NCI-H146 (cell line): ENCODE measurements around the gene TTC12.

Experiments
- DNase-seq: peaks from one replicate; lab custom pipeline; 2025; lab: John Stamatoyannopoulos, UW

Gene TTC12

DNA sequence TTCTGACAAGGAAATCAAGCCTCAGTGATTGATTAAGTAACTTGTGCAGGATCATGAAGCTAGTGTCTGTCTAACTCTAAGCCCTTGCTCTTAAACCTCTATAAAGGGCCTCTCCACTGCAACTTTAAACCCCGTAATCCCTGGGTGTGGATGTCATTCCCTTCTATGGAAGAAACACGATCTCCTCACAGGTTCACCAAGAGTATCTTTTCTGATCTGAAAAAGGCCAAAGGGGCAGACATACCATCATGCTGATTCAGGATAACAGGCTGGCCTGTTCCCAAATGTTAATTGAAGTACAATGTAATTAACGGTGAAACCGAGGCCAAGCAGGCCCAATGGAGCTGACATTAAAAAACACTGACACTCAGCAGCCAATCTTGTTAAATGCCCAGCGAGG, 17.1 kb downstream of the TTC12 start:
- DNase-seq = no peak

DNA sequence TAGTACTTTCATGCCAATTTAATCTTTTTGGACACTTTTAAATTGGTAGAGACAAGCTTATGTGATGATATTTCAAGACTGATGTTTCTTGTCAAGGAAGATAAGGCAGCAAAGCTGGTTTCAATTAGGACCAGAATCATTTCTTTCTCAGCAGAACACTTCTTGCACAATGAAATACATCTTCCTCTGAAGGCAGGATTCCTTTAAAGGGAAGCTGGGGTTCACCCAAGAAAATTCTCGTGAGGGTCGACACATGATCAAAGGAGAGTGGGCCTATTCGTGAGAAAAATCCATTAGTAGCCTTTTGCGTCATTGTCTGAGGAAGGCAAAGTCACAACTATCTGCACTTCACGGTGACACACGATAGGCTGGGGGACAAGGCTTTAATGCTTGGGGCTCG, 17.6 kb downstream of the TTC12 start:
- no peak for DNase-seq

DNA sequence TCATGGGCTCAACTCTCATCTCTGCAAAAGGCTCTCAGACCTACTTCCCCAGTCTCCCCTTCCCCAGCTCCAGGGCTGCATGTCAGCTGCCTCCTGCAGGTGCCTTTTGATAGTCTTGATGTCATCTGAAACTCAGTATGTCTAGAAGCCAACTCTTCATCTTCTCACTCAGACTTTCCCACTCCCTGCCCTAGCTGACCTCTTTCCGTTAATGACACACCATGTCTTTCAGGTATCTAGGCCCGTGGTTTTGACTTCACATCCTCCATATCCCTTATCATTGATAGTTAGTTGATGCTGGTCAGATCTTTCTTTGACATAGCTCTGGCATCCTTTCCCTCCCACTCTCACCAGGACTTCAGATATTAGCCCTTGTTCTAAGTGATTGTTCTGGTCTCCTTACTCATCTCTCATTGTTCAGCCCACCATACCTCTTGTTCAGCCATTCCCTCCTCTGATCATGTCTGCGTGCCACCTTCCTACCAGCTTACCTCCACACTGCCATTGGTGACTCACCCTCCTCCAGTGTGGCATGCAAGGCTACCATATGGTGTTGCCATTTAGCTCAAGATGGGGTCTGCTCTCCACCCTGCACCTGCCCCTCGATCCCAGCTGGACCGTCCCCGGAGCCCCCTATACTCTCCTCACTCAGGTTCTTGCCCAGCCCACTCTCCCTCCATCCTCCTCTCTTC, 18.4 kb downstream of the TTC12 start:
- DNase-seq = no peak

DNA sequence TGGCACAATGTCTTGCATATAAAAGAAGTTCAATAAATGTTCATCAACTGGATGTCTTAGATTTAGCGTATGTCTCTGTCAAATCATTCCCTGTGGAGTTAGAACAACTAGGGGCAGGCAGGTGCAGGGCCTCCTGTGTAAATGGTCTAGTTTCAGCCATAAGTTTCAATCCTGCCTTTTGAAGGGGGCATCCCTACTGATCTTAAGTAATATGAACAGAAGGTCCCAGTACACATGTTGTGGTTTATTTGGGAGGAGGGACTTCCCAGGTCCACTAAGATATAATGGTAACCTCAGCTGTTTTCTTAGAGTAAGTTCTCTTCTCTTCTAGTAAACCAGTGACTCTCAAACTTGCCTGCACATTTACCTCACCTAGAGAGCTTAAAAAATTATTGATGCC, 19.8 kb downstream of the TTC12 start:
- no peak for DNase-seq

DNA sequence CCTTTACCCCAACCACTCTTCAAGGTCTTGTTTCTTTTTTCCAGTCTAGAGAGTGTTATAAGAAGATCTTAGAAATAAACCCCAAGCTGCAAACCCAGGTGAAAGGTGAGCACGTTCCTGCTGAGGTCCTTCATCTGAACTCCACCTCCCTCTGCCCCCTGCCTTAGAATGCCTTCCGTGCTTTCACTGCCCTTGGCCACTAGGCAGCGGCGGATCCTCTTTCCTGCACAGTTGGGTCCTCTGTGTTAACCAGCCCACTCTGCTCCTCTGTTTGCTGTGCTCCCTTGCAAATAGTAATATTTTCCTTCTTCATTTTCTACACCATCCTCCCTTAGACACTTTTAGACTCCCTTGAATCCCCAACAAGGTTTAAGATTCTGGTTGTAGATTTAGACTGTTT, 24.3 kb downstream of the TTC12 start:
- peak; percentile 7 for DNase-seq

DNA sequence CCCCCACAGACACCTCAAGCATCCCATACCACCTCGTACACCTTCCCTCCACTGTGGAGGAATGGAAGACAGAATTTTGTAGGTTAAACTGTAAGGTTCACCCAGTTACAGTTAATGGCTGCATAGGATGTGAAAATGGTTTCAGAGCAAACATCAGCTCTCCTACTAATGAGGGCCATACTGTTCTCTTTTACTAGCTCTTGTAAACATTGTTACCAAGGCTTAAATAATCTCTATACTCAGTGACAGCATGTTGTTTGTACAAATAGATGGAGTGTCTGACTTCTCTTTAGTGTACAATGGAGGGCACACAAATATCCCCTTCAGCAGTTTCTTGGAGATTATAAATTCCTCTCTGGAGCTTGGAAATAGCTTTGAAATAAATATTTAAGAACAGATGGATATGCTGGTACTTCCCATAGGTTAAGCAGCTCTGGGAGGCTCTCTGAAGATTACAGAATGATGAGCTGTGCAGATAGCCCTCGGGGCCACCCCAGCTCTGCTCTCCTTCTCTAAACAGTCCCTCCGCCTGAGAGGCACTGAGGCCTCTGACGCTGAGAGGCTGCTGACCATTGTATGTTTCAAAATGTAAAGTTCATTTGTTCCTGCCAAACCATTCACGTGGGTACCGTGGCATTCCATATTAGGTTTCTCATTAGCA, 25.7 kb downstream of the TTC12 start:
- DNase-seq = peak; percentile 6

DNA sequence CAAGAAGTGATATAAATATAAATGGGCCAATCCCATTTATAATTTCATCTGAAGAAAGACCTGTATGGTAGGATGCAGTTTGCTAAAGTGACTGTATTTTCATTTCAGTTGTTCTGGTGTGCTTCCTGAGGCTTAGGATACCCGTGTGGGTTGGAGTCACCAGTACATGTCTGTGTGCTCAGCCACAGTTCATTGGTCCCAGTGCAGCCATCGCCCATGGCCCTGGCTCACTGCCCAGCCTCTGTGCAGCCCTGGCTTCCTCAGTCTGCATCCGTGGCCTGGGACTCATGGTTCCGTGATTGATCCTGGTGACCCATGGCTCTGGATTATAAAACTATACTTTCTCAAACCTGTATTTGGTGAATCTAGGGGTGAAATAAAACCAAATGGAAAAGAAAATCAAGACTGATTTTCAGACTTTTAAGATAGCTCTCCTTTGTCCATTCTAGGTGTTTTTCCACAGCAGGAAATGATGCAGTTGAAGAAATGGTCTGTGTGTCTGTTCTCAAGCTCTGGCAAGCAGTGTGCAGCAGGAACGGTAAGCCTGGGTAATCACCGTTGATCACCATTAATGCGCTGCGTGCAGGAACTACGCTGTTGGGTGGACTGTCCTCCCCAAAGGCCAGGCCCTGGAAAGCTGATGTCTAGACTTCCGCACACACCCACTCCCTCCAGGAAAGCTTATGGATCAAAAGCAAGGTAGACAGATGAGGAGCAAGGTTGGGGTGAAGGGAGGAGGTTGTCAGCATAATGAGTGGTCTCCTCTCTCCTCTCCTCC, 27.2 kb downstream of the TTC12 start:
- no peak for DNase-seq

DNA sequence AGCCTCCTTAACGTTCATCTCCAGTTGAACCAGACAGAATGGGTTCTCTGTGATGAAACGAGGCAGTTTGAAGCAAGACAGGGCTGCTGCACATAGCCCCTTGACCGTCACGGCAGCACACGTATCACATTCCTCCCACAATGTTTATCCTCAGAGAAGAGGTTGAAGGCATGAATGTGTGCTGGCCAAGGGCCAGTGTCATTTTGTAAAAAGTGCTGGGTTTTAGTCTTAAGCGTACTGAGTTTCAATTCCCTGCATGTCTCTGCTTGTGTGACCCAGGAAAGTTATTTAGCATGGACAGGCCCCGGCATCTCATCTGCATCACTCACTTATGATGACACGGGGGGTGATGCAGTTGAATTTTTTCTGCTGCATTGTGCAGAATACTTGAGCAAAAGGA, 31.6 kb downstream of the TTC12 start:
- DNase-seq = no peak

DNA sequence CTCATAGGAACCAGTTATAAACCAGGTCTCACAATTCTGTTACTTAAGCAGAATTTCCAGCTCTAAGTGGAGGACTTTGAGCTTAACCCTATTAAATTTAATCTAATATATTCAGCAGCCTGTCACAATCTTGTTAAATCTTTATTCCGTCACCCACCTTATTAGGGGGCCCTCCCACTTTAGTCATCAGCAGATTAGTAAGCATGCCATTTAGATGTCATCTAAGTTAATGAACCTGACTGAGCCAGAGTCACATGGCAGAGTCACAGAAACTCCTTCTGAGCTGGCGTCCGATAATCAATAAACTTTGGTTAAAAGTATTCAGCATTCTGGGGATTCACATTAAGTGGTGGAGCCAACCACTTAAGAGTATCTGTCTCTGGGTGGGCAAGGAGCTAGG, 35.1 kb downstream of the TTC12 start:
- DNase-seq = no peak

DNA sequence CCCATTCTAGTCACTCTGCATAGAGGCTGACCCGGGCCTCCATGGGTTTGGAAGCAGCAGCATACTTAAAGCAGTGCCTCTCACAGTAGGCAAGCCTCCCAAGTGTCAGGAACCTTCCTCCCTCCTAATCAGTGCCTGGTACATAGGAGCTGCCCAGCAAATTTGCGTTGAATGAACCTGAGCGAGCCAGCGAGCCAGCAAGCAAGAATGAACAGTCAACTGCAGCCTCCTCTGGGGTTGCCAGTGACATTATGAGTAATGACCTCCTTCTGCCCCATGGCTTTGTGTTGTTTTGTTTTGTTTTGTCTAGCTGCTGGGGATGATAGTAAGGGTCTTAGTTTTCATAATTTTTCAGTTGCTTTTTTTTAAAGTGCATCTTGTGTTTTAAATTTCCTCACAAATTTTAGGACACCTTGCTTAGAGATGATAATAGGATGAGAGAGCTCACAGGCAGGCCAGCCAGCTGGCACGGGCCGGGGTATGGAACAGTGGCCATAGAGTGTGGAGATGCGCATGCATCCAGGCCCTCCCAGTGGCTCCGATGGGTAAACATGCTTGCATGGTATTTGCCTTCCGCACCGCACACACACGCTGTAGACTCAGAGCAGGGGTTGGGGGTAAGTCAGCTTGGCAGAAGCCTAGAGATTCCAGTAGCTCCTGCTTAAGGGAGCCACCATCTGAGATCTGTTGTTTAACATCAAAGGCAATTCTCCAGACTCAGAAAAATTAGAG, 36.1 kb downstream of the TTC12 start:
- peak; percentile 68 for DNase-seq

DNA sequence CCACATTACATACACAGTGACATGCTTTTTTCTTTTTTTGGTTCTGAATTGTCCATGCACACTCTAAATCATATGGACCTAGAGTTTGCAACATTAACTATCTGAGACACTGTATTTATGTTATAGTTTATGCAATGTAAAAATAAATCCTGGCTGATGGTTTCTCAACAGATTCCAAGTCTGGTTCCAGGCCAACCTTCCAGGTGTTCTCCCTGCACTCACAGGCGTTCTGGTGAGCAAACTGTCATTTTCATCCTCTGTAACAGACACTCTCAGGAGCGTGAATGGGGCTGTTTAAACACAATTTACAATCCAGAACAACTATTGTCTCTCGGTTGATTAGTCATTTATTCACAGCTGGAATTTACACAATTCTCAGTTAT, 36.7 kb downstream of the TTC12 start:
- peak; percentile 92 for DNase-seq

DNA sequence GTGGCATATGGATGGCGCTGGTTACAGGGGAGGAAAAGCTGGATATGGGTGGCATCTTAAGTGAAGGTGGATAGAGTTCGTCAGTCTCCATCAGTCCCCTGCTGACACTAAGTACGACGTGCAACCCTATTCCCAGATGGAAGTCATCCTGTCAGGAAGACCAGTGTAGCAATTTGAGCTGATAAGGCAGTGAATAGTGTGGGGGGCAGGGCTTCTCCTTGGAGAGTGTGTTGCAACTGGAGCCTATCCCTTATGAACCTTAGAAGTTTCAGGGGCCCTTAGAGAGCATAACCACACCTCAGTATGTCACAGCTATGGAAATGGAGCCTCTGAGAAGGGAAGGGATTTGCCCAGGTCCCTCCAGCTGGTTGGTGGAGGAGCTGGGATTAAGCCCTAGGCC, 37.1 kb downstream of the TTC12 start:
- no peak for DNase-seq

DNA sequence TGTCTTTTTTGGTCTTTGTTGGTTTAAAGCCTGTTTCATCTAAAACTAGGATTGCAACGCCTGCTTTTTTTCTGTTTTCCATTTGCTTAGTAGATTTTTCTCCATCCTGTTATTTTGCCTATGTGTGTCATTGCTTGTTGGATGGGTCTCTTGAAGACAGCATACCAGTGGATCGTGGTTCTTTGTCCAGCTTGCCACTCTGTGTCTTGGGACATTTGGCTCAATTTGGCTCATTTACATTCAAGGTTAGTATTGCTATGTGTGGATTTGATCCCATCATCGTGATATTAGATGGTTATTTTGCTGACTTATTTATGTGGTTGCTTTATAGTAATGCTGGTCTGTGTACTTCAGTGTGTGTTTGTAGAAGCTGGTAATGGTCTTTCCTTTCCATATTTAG, 41.8 kb downstream of the TTC12 start:
- no peak for DNase-seq

DNA sequence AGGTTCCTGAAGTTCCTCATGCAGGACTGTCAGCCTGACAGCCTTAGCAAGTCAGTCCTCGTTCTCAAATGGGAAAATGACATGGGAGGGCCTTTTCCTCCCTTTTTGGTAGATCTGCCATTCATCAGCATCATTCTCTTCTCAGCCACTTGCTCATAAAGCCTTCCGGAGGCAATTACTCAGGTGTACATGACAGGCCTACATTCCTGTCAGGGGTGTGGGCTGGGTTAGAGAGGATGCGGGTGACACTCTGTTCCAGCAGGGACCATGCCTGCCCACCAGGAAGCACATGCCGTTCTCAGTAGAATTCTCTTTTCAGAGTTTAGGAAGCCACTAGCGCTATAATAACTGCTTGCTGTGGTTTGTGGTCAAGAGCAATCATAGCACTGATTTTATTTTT, 49.0 kb downstream of the TTC12 start:
- no peak for DNase-seq

DNA sequence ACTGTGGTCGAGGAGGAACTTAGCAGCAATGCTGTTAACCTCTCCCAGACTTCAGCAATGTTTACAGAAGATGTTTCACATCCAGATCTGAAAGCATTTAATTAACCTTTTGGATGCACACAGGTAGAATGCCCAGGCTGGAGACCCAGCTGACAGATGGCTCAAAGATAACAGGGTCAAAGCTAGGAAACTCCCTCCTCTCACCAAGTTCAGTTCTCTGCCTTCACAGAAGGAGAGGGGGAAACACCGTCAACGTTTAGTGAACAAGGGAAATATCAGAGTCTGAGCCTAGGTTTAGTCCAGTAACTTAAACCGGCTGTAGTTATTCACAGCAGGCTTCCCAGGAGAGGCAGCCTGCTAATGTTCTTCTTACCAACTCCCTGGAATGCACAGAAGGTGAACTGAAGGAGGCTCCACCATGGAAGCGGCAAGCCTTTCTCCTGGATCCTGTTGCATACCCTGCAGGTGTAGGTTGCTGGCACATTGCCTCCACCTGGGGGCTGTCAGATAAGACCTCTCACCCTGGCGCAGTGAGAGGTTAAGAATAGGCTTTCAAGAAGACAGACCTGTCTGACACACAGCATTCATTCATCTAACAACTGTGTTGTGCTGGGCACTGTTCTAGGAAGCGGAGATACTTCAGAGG, 49.7 kb downstream of the TTC12 start:
- DNase-seq = no peak

DNA sequence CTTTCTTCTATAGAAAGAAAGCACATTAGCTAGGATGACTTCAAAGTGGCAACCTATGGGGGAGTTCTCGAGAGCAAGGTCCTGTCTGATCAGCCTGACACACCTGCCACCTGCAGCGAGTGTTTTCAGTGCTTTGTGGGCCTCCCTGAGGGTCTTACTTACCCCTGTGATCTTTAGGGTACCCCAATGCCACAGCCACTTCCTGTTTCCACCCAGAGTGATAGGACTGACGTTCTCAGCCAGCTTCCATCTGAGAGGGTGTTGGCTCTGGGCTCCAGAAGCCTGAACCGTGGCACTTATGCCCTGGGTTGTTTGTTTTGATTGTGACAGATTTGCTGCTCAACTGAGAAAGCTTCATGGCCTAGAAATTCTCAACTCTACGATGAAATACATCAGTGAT, 51.5 kb downstream of the TTC12 start:
- DNase-seq = no peak

DNA sequence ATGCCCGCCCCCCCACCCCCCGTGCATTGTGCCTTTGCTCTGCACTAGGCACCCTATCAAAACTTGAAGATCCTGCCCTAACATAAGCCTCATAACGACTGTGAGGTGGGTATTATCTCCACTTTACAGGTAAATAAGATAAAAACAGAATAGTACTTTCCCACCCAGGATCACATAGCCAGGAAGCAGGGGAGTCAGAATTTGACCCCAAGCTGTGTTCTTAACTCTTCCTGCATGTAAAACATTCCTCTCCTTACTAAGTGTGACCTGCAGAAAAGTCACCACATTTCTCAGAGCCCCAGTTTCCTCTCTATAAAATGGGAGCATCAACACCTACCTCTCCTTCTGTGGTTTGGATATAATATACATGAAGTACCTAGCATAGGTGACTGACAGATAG, 55.0 kb downstream of the TTC12 start:
- DNase-seq = no peak

DNA sequence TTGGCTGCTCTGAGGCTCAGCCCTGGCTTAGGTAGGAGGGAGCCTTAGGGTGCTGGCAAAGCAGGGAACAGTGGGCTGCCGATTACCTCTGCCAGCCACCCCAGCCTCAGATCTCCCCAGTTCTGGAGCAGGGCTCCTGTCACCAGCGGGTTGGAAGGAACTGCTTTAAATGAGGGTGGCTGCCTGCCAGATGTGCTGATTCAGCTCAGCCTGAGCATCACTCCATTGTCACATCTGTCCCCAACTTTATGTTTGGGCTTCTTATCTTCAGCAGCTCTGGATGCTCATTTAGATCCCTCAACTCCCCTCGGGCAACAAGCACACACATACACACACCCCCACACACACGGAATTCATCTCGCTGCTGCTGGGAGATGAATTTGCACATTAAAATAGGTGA, 56.3 kb downstream of the TTC12 start:
- no peak for DNase-seq

DNA sequence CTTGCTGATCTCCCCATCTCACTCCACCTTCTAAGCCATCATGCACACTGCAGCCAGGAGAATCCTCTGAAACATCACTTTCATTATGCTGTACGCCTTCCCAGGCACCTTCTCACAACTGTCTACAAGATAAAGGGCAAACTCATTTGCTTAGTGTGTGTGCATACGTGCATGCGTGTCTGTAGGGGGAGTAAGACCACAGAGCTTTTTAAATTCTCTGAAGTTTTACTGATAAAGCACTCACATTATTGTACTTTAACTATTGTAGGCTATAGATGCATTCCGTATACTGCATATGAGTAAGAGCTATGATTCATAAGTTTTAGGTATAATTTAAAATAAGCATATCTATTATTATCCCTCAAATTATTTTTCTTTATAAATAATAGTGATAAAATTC, 57.9 kb downstream of the TTC12 start:
- no peak for DNase-seq

DNA sequence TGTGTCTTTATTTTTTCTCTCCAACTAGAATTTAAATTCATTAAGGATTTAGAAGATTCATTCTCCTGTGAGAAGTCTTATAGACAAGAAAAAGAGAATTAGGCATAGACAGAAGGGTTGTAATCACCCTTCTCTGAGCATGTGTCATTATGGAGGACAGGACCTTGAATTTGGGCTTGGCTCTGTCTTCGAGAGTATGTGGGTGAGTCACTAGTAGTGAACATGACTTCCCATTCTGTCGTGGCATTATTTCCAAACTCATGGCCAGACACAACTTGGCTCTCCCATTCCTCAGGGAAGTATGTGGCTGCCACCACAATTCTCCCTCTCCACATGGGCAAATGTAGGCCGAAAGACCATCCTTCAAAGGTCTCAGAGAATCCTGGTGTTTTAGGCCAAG, 58.9 kb downstream of the TTC12 start:
- no peak for DNase-seq

DNA sequence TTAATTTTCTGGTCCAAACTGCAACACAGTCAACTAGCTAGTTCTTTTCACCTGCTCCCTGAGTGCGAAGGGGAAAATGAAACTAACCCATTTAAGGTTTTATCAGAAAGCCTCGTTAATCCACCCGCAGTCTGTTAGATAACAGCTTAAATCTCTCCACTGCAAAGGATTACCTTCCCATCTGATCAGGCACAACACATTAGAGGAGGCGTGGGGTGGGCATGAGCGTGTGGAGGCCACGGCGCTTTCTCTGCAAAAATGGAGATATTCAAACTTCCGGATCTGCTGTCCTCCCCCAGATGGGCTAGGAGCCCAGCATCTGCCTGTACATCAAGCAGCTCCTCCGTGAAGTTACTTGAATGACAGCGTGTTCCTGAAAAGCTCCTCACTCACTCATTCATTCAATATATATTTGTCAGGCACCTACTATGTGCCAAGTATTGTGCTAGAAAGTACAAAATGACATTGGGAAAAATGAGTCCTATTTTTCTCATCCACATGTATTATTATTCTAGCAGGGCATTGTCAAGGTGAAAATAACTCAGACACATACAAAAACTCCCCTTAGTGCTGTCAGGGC, 59.7 kb downstream of the TTC12 start:
- no peak for DNase-seq

DNA sequence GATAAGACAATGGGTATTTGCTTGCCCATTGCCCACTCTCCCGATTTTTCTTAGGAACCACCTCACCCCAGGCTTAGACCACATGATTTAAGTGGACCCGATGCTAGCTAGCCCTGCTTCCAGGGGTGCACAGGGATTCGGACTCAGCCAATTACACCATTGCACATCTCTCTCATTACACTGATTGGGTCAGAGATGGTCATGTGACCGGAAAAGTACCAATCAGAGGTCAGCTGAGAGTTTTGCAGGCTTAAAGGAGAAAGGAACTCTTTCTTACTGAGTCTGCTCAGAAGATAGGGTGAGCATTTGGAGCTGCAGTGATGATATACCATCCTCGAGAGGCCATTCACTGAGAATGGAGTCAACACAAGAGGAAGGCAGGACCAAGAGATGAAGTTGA, 61.0 kb downstream of the TTC12 start:
- DNase-seq = no peak
